Suppressor macrophage (primary cell): ENCODE data around the gene FSTL4.

Experiments
- DNase-seq, 4 experiments: peaks; one replicate each; pipeline ENCODE4 v3.0.0-alpha.2; 2020 to 2022
- total RNA-seq, 17 experiments: gene quantifications; one replicate each; lab custom pipeline; 2026; ENCODE audit warnings: mixed read lengths in 6 of 17, inconsistent platforms in 3 of 17; lab: John Stamatoyannopoulos, UW

FSTL4 gene
- 0 to 3.1 (median 0) reads per million in 17 experiments for total RNA-seq

DNA sequence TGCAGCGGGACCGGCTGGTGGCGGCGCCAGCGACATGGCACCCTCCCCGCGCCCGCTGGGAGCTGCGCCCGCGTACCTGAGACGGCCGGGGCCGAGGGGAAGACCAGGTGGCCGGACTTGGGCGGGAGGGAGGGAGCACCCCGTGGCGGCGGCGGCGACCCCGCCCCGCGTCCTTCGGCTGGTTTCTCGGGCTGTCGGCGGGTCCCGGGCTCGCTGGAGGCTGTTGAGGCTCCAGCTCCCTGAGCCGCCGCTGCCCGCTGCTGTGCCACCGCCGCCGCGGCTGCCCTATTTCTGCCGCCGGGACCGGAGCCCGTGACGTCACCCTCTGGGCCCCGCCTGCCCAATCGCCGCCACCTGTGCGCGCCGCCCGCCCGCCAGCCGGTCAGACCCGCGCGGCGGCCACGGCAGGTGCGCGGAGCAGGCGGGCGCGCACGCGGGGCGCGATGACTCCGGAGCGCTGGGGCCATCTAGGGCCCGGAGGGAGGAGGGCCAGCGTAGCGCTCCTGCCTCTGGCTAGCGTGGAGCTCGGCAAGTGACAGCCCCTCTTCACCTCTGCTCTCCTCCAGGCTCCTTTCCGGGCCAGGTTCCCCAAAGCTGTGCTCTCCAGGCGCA, at the start of gene FSTL4:
TSS of gene FSTL4 (minus strand) at position 293 of the 612 bp plus-strand sequence.
- peak in 2 of 4 experiments; percentile 13 to 20 for DNase-seq

DNA sequence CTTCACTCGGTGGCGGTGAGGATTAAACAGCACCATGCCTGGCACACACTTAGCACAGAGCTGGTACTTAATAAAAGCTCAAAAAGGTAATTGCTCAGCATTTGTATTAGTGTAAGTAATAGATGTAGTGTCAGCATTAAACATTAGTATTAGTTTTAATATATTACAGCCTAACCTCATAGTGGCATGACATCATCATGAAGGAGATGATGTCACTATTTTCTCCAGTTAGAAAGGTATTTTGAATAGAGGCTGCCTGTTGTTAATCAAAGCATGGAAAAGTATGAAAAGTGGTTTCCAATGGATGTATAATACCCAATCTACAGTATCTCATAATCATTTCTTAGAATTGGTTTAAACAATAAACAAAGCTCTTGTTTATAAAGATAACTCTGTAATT, 49.0 kb upstream of the FSTL4 start:
- DNase-seq = no peak

DNA sequence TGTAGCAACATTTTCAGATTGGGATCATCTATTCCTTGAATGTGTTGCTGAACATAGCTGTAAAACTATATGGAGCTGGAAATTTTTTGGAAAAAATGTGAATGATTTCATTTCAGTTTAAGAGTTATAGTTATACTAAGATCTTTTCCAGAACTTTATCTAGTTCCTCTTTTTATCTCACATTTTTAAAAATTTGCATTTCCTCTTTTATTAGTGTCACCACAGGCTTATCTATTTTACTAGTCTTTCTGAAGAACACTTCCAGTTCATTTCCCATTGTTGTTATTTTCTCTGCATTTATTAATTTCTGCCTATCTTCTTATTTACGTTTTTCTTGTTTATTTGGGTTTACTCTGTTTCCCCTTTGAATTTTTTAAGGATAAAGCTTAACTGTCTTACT, 46.0 kb upstream of the FSTL4 start:
- DNase-seq = peak in 2 of 4 experiments; percentile 24 to 40

DNA sequence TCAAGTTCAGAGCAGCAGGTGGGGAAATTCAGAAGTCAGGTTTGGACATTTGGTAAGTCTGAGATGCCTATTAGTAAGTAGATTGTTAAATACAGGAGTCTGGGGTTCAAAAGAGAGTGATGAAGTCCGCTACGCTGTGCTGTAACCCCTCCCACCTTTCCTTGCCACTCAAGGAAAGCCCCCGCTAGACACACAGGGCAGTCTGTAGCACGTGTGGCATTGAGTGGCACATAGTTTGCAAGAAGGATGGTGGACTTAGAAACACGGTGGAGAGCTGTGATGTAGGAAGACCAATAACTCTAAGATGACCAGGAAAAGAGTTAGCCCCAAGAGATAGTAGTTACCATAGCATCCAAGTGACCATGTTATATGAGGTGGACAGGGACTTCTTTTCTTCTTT, 44.7 kb upstream of the FSTL4 start:
- DNase-seq = no peak

DNA sequence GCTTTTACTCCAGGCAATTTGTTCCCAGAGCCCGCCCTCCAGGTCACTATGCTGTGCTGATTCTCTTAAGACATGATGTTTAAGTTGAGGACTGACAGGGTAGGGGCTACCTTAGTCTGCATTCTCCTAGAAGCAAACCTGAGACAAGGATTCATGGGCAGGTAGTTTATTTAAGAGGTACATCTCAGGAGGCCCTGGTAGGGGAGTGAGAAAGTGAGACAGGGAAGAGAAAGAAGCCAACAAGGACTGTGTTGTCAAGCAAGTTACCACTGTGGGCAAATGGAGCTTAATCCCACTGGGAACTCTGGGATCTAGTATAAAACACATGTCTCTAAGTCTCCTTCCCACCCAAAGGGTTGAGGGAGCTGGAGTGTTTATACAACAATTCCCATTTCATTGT, 43.6 kb upstream of the FSTL4 start:
- no peak for DNase-seq

DNA sequence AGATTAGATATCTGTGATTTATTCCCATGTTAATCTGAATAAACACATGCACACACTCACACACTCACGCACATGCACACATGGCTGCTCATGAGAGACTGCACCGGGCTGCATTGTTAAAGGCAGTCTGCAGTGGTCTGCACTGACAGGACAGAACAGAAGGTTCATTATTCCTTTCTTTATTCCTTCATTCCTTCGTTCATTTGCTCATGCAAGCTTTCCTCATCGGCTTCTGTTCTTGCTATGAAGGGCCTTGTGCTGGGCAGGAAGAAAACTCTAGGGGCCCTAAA, 41.4 kb upstream of the FSTL4 start:
- no peak for DNase-seq

DNA sequence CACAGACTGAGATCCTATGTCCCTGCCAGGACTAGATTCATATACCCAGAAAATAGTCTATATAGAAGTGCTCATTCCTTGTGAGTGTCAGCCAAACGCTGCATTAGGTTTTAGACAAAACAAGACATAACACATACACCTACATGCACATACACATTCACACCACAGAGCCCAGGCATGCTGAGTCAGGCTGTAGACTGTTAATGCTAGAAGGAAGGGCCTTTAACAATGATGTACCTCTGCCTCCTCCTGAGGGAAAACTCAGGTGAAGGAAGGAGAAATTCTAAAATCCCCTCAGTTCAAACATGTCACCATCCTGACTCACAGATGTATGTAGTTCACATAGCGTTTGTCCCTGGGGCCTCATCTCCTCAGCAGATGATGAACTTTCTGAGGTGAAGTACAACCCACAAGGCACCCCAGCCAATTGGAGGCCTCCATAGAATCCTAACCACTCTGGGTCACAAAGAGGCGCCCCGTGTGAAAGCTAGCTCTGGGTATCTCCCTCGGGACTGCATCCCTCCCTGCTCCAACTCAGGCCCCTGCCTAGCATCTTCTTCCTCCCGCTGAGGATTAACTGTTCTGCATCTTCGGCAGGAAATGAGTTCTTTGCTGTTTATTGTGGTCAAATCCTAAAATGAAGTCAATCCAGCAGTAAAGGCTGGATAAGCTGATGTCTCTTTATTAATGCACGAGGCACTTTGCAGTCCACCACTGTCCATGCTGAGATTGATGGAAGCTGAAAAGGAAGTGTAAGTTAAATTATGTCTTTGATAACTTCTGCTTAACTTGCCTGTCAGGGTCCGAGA, 40.8 kb upstream of the FSTL4 start:
- DNase-seq = no peak

DNA sequence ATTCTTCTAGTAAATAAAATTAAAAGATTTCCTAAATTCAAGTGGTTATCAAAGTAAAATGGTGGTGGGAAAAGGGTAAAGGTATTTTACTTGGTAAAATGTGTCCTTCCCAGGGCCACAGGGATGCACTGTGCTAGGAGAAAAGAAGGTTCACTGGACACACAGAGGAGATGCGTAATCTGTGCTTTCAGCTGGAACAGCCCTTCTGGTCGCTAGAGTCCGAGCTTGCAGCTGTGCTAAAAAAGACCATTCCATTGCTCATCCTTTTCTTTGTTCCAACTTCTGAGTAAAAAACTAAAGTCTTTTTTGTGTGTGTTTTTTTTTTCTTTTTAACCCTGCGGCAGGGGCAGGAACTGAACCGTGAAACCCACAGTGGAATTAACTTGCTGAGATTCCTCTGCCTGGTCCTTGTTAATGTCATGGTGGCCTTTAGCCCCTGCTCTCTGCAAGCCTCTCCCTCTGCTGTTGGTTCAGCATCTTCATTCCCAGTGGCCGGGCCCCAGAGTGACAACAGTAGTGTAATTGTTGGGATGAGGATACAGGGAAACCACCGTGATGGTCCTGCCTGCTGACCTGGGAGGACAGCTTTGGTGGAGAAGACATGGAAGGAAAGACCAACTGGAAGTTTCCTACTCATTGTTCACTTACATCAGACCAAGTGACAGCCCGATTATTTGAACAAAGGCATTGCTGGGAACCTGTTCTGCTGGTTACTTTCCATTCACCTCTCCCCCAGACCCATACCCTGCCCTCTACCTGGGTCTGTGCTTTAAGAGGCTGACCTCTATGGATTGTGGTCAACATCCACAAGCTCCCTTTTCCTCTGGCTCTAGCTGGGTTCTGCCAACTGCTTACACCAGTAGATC, 31.9 kb upstream of the FSTL4 start:
- no peak for DNase-seq

DNA sequence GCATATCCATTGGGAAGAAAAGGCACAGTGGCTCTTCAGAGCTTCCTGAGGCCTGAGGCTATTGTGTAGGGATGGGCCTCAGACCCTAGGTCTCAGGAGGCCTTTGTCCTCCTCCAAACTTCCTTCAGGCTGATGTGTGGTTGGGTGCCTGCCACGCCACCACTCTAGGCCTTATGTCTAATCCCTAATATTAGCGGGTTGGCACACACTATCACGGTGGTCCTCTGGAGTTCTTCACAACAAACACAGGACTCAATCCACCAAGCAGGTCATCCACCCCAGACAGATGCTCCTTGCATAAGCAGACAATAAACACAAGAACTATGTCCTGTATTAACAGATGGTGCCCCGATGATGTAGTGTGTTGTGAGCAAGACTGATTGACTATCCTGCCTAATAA, 31.0 kb upstream of the FSTL4 start:
- no peak for DNase-seq

DNA sequence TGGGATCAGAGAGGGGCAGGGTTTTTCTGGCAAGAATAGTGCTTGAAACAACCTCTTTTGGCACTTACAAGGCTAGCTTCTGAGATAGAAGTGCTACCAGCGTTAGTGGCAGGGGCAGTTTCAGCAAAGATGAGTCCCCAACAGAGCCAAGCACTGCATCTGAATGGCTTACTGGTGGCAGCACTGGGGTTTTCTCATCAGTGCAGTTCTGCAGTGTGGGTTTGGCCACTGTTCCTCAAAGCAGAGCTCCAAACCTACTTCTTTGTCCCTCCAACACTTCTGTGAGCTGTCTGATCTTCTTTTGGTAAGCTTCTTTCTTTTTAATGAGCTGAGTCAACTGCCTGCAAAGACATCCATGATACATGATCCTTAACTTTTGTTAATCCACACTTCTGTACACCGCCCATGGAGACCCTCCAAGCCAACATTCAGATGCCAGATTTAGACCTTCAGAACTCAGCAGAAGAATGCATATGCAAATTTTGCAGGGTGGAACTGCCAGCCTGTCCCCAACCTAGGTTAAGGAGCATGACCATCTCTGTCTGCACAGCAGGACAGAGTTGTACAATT, 29.9 kb upstream of the FSTL4 start:
- no peak for DNase-seq

DNA sequence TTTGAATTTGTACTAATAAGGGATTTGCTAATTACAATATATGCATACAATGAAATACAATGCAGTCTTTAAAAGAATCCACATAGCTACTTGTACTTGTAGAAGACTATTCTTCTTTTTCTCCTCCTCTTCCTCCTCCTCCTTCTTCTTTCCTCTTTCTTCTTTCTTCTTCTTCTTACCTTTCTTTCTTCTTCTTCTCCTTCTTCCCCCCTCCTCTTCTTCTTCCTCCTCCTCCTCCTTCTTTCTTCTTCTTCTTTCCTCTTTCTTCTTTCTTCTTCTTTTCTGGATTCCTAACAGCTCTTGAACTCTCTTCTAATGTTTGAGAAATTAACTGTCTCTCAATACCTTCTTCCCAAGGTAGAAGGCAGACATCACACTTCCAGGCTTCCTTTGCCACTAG, 29.3 kb upstream of the FSTL4 start:
- DNase-seq = no peak

DNA sequence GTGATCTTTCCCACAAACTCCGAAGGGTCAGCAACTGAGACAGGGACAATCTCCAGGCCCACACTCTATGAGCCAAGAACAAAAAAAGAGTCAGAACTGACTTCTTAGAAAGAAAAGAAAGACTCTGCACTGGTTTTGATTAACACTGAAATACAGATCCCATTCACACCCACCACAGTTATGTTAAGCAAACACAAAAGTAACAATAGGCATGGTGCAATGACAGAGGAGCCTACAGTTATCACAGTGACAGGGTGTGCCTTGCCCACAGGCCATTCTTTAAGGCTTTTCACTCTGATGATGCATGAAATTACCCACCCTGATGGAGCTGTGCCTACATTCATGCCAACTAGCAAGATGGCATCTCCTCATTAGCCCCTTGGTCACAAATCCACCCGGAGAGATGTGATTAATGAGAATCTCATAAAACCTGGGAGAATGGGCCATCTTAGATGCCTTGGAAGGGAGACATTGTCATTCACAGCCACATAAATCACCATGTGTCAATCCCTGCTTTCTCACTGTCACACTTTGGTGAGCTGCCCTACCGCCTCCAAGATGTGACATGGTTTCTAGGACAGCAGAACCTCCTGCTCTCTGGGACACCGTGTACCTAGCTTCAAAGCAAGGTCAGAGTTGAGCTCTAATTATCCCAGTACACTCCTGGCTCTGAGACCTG, 27.6 kb upstream of the FSTL4 start:
- no peak for DNase-seq

DNA sequence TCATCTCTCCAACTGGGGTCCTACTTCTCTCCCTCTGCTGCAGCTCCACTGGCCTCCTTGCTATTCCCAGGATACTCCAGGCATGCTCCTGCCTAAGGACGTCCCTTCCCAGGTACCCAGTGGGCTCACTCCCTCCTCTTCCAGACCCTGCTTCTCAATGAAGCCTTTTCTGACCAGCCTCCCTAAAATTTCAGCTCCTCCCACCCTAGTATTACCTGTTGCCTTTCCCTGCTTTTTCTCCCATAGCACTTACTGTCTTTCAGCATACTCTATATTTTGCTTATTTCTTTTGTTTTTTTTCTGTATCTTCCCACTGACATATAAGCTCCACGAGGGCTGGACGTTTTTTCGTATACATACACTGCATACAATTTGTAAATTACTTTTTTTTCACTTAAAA, 26.1 kb upstream of the FSTL4 start:
- DNase-seq = no peak

DNA sequence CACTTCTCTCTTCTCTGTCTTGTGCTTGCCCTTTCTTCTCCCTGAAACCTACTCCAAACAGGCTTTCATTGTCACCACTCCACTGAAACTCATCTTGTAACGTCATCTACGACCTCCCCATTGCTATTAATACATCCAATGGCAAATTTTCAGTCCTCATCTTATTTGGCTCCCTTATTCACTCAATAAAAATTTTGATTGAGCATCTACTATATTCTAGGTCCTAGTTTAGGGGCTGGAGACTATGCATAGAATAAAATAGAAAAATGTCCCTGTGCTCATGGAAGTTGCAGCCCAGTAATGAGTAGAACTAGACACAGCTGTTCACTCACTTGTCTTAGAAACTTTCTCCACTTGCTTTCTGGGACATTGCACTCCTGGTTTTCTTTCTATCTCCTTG, 24.9 kb upstream of the FSTL4 start:
- DNase-seq = no peak

DNA sequence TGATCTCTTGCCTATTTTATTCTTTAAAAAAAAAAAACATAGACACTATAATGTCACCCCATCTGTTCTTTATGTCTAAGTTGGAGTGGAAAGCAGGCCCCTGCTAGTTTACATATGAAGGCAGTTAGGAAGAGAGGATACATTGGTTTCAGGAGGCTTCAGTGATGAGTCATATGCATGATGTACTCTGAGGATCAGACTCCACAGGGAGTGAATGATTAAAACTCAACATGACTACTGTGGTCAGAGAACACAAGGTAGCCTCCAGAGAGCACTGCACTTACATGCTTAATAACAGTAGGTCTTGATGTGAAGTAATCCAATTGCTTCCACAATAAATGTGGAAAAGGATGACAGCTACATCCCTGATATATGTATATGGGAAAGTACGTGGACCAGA, 22.7 kb upstream of the FSTL4 start:
- no peak for DNase-seq

DNA sequence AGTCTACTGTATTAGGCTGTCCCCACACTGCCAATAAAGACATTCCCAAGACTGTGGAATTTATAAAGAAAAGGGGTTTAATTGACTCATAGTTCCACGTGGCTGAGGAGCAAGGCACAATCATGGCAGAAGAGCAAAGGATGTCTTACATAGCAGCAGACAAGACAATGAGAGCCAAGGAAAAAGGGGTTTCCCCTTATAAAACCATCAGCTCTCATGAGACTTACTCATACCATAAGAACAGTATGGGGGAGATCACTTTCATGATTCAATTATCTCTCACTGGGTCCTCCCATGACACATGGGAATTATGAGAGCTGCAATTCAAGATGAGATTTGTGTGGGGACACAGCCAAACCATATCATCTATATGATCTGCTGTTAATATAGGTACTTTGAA, 14.8 kb upstream of the FSTL4 start:
- no peak for DNase-seq

DNA sequence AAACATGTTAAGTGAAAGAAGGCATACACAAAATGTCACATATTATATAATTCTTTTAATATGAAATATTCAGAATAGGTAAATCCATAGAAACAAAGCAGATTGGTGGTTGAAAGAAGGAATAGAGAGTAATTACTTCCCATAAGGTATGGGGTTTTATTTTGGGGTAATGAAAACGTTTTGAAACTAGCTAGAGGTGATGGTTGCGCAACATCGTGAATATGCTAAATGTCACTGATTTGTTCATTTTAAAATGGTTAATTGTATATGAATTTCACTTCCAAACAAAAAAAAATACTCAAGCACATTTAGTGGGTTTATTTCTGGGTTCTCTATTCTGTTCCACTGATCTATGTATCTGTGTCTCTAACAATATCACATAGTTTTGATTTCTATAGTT, 12.0 kb upstream of the FSTL4 start:
- no peak for DNase-seq

DNA sequence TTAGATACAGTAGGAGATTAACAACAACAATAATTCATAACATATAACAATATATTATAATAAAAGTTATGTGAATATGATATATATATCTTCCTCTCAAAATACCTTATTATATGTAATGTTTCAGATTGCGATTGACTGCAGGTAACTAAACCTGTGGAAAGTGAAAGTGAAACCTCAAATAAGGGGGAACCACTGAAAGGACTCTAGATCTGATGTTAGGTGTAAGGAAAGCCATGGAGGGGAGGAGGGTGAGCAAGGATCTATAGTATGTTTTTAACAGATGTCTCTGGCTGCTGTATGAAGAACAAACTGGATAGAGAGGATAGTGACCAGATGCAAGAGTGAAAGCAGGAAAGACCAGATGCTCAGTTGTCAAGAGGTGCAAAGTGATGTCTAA, 5.8 kb upstream of the FSTL4 start:
- DNase-seq = no peak

DNA sequence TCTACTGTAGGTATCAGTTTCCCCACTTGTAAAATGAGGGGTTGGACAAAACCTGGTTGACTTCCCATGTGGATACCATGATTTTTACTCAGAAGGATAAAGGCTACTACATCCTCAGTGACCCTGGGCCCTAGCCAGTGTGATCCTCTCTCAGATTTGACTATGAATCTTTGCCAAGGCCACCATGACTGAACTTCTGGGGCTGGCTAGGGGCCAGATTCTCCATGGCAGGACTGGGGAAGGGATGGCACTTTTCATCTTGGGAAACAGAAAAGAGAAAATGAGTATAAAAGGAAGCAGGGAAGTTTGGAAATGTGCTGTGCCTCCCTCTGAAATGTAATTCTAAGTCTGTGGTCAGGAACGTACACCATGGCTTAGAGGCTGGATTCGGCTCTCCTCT, 1.4 kb upstream of the FSTL4 start:
- DNase-seq = no peak

DNA sequence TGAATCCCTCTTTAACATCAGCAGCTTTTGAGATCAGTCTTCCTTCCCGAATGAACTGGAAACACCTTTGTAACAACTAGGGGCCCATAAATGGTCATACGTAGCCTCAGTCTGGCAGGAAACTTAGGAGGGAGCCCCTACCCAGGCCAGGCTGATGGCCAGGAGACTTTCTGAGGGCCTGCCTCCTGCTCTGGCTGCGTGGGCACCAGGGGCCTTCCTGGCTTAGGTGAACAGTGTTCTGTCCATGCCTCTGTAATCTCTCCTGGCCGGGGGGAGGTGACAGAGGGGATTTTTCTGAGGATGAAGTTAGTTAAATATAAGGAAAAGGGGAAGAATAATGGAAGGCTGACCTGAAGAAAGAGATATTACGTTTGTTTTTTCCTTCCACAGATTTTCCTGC, 843 bp upstream of the FSTL4 start:
- DNase-seq = no peak

DNA sequence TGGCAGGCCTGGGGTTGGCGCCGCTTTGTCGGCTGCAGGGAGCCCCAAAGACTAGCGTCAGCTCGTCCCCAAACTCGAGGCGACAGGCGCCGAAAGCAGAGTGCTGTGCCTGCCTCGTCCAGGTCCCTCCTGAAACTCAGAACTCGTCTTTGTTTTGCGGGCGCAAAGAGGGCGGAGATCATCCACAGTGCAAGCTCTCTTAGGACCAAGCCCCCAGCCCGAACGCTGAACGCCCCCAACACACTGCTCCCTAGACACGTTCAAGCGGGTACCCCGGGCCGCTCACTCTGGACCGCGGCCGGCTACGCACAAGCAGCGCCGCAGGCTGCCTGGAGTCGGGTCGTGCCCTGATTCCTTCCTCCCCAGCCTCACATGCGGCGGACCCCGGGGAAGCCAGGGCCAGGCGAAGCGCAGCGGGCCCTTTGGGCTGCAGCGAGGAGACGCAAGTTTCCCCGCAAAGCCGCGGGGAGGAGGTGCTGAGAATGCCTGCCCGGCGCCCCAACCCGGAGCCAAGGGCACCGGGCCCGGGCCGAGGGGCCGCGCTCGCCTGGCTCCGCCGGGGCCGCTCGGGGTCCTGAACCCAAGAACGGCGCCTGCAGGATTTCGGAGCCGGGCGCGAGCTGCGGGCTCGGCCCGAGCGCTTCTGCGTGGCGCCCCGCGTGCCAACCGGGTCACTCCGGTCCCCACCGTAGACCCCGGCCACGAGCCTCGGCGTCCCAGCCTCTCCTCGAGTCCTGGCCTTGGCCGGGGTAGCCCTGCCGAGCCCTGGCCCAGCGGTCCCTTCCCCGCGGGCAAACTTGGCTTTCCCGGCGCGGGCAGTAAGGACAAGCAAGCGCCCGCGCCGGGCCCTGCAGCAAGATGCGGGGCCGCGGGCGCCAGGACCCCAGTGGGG, 738 bp downstream of the FSTL4 start:
- DNase-seq = no peak
